H1 (cell line): ENCODE measurements around the gene PLPPR4. TPM values are rescaled to one million over a fixed set of nuclear protein-coding genes. Genes with fewer than 3 reads are reported as not detected.

Experiments
- CHD2 ChIP-seq: IDR thresholded peaks from 2 replicates; pipeline ENCODE4 v1.6.1; 2012; ENCODE audit warnings: low read length, improper control_type of control experiment
- CTBP2 ChIP-seq: IDR thresholded peaks from 2 replicates; pipeline ENCODE4 v1.7.0; 2011; ENCODE audit warnings: borderline replicate concordance, mild to moderate bottlenecking, moderate library complexity, mixed read lengths, low read length; ENCODE audit not compliant: insufficient read depth, insufficient read length
- EGR1 ChIP-seq: IDR thresholded peaks from 2 replicates; pipeline ENCODE4 v1.6.1; 2011; ENCODE audit warnings: low read depth, low read length, borderline replicate concordance
- GABPA ChIP-seq: IDR thresholded peaks from 2 replicates; pipeline ENCODE4 v1.6.1; 2011; ENCODE audit warnings: mild to moderate bottlenecking, low read length, moderate library complexity, borderline replicate concordance; ENCODE audit not compliant: insufficient read depth
- RAD21 ChIP-seq, 2 experiments: IDR thresholded peaks in 1 of 2; conservative IDR thresholded peaks in 1 of 2; 2 replicates each; pipeline ENCODE4 v1.6.1; 2011; ENCODE audit warnings: low read depth in 2 of 2, low read length in 2 of 2, improper control_type of control experiment in 1 of 2, inconsistent platforms in 1 of 2, mild to moderate bottlenecking in 1 of 2, moderate library complexity in 1 of 2
- RBBP5 ChIP-seq: IDR thresholded peaks from 2 replicates; pipeline ENCODE4 v1.7.1; 2012; ENCODE audit warnings: low read depth, mild to moderate bottlenecking, inconsistent platforms, low read length, moderate library complexity, borderline replicate concordance
- SIRT6 ChIP-seq: IDR thresholded peaks from one replicate; pipeline ENCODE4 v1.7.1; 2012; ENCODE audit warnings: low read length, inconsistent platforms
- SP1 ChIP-seq: IDR thresholded peaks from 2 replicates; pipeline ENCODE4 v1.6.1; 2011; ENCODE audit warnings: low read depth, low read length
- SP4 ChIP-seq: IDR thresholded peaks from 2 replicates; pipeline ENCODE4 v1.6.1; 2012; ENCODE audit warnings: low read length, inconsistent platforms
- SUZ12 ChIP-seq: fragments of 200-600 bp; sonication (generic); IDR thresholded peaks from 2 replicates; pipeline ENCODE4 v1.6.1; 2012; ENCODE audit warnings: mild to moderate bottlenecking, inconsistent platforms, low read length, moderate library complexity, mixed read lengths
- TCF12 ChIP-seq: IDR thresholded peaks from 2 replicates; pipeline ENCODE4 v1.6.1; 2011; ENCODE audit warnings: low read depth, mild to moderate bottlenecking, low read length
- polyA plus RNA-seq, 7 experiments: library from polyadenylated mRNA; depleted of rRNA in 3 of 7; stranded (reverse) in 5 of 7; unstranded in 2 of 7; fragments of >200 nt in 5 of 7; fragments of 200-250 nt in 2 of 7; gene quantifications; 1 replicate in 5 of 7; 2 replicates in 1 of 7; 4 replicates in 1 of 7; pipeline versions ENCODE4 v1.2.1 to v1.2.3, GENCODE V29; 2011 to 2013; ENCODE audit warnings: missing spikeins in 2 of 7, mixed read lengths in 2 of 7
- total RNA-seq: library from RNA; stranded (reverse); fragmentation: NEBNext Ultra II Directional; extraction: Animal tissue kit (Norgen Biotek cat#: 25700); gene quantifications from 2 replicates; pipeline ENCODE4 v1.2.1, GENCODE V29; 2021

Gene PLPPR4
- total and polyA plus RNA-seq, 2 of the 8 experiments (the other 6 are each of a cell fraction or from before 2014, with no cell fraction given) = 0.74 to 2.2 TPM

DNA sequence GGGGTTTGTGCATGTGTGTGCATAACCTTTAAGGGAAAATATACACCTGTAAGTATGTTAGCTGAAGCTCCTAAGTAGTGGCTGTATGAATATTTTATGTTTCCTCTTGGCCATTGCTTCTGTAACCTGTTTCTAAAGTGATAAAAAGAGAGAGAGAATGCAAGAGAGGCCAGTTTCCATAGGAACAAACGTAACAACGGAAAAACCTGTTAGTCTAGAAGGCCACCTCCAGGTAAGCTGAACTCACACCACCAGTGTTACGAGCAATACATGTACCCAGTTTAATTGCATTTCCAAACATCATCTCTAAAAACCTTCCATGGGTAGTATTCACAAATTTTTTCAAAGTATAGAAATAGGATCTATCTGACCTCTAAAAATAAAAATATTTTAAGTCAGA is 63.1 kb downstream of the PLPPR4 start (continued):
- TF ChIP-seq SUZ12 (no peak), RBBP5 (no peak), SP4 (no peak), RAD21 (IDR thresholded peaks at IDR 0.05 in 1 of 2, conservative IDR thresholded peaks at IDR 0.05 in 1 of 2; ENCODE audit: low read depth in 2 of 2, low read length in 2 of 2) (peak; percentile 26 to 48; a peak in 3 of 4 replicates), EGR1 (no peak), TCF12 (0 out of 2 replicates have a peak, but pooled peaks have one; percentile 31), GABPA (no peak), CTBP2 (no peak), SP1 (peak; percentile 85), SIRT6 (no peak), CHD2 (no peak)
